Measurements from ENCODE around the gene CCL19. TPM values are rescaled to one million over a fixed set of nuclear protein-coding genes. Genes with fewer than 3 reads are reported as not detected.

Gene CCL19
- total and polyA plus RNA-seq, 5 donors from 2014 or later: not detected

- Mint-ChIP-seq H3K36me3 (peaks cover 4% of the 10 kb centered on the region), H3K27ac (no peak overlapping the region), H3K9me3 (no peaks in the 10 kb centered on the region), H3K27me3 (no peaks in the 10 kb centered on the region), H3K4me1 (no peaks in the 10 kb centered on the region), H3K4me3 (no peak overlapping the region)
- Histone ChIP-seq H3K27me3 (ENCODE audit: control insufficient read depth, insufficient read depth, low read length) (no peaks in the 10 kb centered on the region), H3K36me3 (ENCODE audit: control insufficient read depth, insufficient read depth, low read length) (no peaks in the 10 kb centered on the region), H3K27ac (ENCODE audit: insufficient read depth, low read length, poor library complexity, severe bottlenecking) (no peak overlapping the region), H3K9me3 (ENCODE audit: control insufficient read depth in 2 of 2, low read length in 2 of 2) (no peaks in the 10 kb centered on the region), H3K4me3 (ENCODE audit: low read depth, low read length) (no peak overlapping the region), H3K4me1 (ENCODE audit: control insufficient read depth, insufficient read depth, low read length, poor library complexity, severe bottlenecking) (no peaks in the 10 kb centered on the region)
- ATAC-seq (ENCODE audit: low read depth in 2 of 2) (no peak), DNase-seq (no peak)
Measured at GRCh38 chr9:34684145-34684544, 6.9 kb downstream of the CCL19 start.

DNA sequence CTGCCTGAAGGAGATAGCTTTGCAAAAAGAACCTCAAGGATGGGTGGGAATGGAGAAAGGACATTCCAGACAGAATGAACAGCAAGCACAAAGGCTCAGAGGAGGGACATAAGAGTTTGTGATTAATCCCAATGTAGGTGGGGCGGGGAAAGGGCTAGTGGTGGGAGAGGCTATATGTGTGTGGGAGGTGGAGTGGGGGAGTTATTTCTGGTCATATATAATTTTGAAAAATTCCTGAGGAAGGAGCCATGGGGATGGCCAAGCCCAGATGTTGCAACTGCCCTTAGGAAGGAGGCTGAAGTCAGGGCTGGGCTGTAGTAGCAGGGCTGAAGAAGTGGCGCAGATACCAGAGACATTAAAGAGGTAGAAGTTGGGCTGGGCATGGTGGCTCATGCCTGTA lies 15.2 kb downstream of the CCL19 start:
- Mint-ChIP-seq H3K27ac (peak overlapping the region in 1 of 3 donors; percentile 63), H3K4me3 (no peak overlapping the region), H3K36me3 (peaks cover 3% of the 10 kb centered on the region), H3K9me3 (peaks cover 0 to 2% (median 0%) of the 10 kb centered on the region in 7 donors), H3K4me1 (peaks cover 0 to 5% (median 3%) of the 10 kb centered on the region in 4 donors), H3K27me3 (no peaks in the 10 kb centered on the region)
- no peak for DNase-seq
- Histone ChIP-seq H3K36me3 (ENCODE audit: control insufficient read depth, insufficient read depth, low read length) (no peaks in the 10 kb centered on the region), H3K27ac (ENCODE audit: insufficient read depth, low read length, poor library complexity, severe bottlenecking) (no peak overlapping the region), H3K9me3 (ENCODE audit: control insufficient read depth in 2 of 2, low read length in 2 of 2) (no peaks in the 10 kb centered on the region), H3K4me1 (ENCODE audit: control insufficient read depth, insufficient read depth, low read length, poor library complexity, severe bottlenecking) (no peaks in the 10 kb centered on the region), H3K4me3 (ENCODE audit: low read depth, low read length) (no peak overlapping the region), H3K27me3 (ENCODE audit: control insufficient read depth, insufficient read depth, low read length) (no peaks in the 10 kb centered on the region)
- ATAC-seq (ENCODE audit: low read depth in 2 of 2): no peak

DNA sequence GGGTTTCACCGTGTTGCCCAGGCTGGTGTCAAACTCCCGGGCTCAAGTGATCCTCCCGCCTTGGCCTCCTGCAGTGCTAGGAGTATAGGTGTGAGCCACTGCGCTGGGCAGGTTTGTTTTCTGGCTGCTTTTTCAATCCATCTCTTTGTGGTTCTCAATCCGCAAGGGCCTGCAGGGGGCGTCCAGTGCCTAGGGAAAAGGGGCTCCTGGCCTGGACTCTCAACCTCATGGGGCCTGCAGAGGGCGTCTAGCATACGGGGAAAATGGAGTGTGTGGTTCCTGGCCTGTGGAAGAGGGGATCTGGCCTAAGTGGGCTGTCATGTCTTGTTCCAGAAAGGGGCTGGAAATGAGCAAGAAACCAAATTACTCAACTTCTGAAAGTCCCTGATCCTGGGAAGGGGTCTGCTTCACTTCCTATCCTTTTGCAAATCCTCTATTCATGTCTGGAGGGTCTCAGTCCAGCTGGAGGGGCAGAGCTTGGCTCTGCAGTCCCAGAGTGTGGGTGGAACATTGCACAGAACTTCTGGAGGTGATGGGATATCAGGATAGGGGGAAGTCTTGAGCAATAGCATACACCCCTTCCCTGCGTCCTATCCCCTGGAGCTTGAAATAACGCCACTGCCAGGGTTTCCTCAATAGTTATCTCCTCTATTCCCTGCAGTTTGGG lies 15.9 kb downstream of the CCL19 start:
- no peak overlapping the region for H3K27ac ChIP-seq (ENCODE audit: insufficient read depth, low read length, poor library complexity, severe bottlenecking)
- Mint-ChIP-seq H3K4me1 (peaks cover 0 to 5% (median 3%) of the 10 kb centered on the region in 4 donors), H3K27me3 (no peaks in the 10 kb centered on the region), H3K4me3 (no peak overlapping the region), H3K36me3 (peaks cover 3% of the 10 kb centered on the region), H3K9me3 (peaks cover 0 to 4% (median 0%) of the 10 kb centered on the region in 7 donors), H3K27ac (no peak overlapping the region)
- ATAC-seq (ENCODE audit: low read depth in 2 of 2) (peak in 1 of 2 donors; percentile 71), DNase-seq (peak; percentile 25 to 65 (median 32))
- H3K36me3 ChIP-seq (ENCODE audit: control insufficient read depth, insufficient read depth, low read length): no peaks in the 10 kb centered on the region
- no peaks in the 10 kb centered on the region for H3K9me3 ChIP-seq (ENCODE audit: control insufficient read depth in 2 of 2, low read length in 2 of 2)
- H3K4me1 ChIP-seq (ENCODE audit: control insufficient read depth, insufficient read depth, low read length, poor library complexity, severe bottlenecking): no peaks in the 10 kb centered on the region
- H3K27me3 ChIP-seq (ENCODE audit: control insufficient read depth, insufficient read depth, low read length): no peaks in the 10 kb centered on the region
- no peak overlapping the region for H3K4me3 ChIP-seq (ENCODE audit: low read depth, low read length)

- Mint-ChIP-seq H3K9me3 (peaks cover 0 to 4% (median 0%) of the 10 kb centered on the region in 7 donors), H3K27me3 (no peaks in the 10 kb centered on the region), H3K36me3 (peaks cover 7% of the 10 kb centered on the region), H3K4me1 (peaks cover 0 to 5% (median 3%) of the 10 kb centered on the region in 4 donors), H3K27ac (no peak overlapping the region), H3K4me3 (no peak overlapping the region)
- Histone ChIP-seq H3K4me3 (ENCODE audit: low read depth, low read length) (no peak overlapping the region), H3K27ac (ENCODE audit: insufficient read depth, low read length, poor library complexity, severe bottlenecking) (no peak overlapping the region), H3K27me3 (ENCODE audit: control insufficient read depth, insufficient read depth, low read length) (no peaks in the 10 kb centered on the region), H3K36me3 (ENCODE audit: control insufficient read depth, insufficient read depth, low read length) (no peaks in the 10 kb centered on the region), H3K9me3 (ENCODE audit: control insufficient read depth in 2 of 2, low read length in 2 of 2) (peaks cover 0 to 4% of the 10 kb centered on the region in 2 experiments), H3K4me1 (ENCODE audit: control insufficient read depth, insufficient read depth, low read length, poor library complexity, severe bottlenecking) (no peaks in the 10 kb centered on the region)
- DNase-seq (no peak), ATAC-seq (ENCODE audit: low read depth in 2 of 2) (no peak)
Measured at GRCh38 chr9:34674440-34674839, 16.6 kb downstream of the CCL19 start.

DNA sequence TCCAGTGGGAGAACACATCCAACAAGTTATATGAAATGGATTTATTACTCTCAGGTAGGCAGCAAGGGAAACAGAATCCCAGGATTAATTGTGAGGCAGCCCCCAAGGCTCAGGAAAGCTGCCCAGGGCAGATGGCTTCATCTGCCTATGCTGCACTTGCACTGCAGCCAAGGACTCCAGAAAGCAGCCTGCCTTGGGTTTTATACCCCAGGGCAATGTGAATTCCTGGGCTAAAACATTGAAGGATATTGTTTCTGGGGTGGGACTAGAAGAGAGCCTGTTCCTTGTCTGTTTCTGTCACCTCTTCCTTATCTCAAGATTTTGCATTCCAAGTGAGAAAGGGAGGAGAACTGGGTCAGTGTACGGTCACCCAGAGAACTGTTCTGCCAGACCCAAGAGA lies 19.8 kb downstream of the CCL19 start:
- peaks cover 0 to 20% (median 3%) of the 10 kb centered on the region in 4 donors for H3K4me1 Mint-ChIP-seq
- no peak overlapping the region for H3K4me3 ChIP-seq (ENCODE audit: low read depth, low read length)
- no peak overlapping the region for H3K27ac Mint-ChIP-seq
- ATAC-seq (ENCODE audit: low read depth in 2 of 2): no peak
- H3K4me1 ChIP-seq (ENCODE audit: control insufficient read depth, insufficient read depth, low read length, poor library complexity, severe bottlenecking): no peaks in the 10 kb centered on the region
- H3K27me3 Mint-ChIP-seq: no peaks in the 10 kb centered on the region
- no peak overlapping the region for H3K27ac ChIP-seq (ENCODE audit: insufficient read depth, low read length, poor library complexity, severe bottlenecking)
- H3K36me3 Mint-ChIP-seq: peaks cover 9% of the 10 kb centered on the region
- no peaks in the 10 kb centered on the region for H3K27me3 ChIP-seq (ENCODE audit: control insufficient read depth, insufficient read depth, low read length)
- peaks cover 0 to 9% (median 3%) of the 10 kb centered on the region in 7 donors for H3K9me3 Mint-ChIP-seq
- no peaks in the 10 kb centered on the region for H3K36me3 ChIP-seq (ENCODE audit: control insufficient read depth, insufficient read depth, low read length)
- H3K4me3 Mint-ChIP-seq: no peak overlapping the region
- DNase-seq: no peak
- peaks cover 2 to 7% of the 10 kb centered on the region in 2 experiments for H3K9me3 ChIP-seq (ENCODE audit: control insufficient read depth in 2 of 2, low read length in 2 of 2)

DNA sequence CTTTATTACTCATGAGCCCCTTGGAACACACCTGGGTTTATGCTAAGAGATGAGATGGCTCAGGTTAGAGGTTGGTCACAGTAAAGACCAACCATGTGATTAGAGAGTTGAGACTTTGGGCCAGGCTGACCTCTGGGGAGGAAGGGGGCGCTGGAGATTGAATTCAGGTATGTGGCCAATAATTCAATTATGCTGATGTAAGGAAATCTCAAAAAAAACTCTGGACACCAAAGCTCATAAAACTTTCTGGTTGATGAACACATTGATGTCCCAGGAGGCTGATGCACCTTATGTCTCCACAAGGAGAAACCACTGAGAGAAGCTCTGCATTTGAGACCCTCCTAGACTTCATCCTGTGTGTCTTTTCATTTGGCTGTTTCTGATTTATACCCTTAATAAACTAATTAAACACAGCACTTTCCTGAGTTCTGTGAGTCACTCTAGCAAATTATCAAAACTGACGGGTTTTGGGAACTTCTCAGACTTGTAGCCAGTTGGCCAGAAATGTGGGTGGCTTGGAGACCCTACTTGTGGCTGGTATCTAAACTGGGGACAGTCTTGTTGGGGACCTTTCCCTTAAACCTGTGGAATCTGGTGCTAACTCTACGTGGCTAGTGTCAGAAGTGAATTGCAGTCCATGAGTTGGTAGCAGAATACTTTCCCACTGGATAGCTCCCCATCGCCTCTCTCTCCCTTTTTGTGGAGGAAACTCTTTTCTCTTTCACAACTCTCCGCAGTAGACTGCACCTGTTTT lies 21.1 kb downstream of the CCL19 start:
- no peak overlapping the region for H3K27ac Mint-ChIP-seq
- H3K4me3 Mint-ChIP-seq: peak overlapping the region in 1 of 4 donors; percentile 63

DNA sequence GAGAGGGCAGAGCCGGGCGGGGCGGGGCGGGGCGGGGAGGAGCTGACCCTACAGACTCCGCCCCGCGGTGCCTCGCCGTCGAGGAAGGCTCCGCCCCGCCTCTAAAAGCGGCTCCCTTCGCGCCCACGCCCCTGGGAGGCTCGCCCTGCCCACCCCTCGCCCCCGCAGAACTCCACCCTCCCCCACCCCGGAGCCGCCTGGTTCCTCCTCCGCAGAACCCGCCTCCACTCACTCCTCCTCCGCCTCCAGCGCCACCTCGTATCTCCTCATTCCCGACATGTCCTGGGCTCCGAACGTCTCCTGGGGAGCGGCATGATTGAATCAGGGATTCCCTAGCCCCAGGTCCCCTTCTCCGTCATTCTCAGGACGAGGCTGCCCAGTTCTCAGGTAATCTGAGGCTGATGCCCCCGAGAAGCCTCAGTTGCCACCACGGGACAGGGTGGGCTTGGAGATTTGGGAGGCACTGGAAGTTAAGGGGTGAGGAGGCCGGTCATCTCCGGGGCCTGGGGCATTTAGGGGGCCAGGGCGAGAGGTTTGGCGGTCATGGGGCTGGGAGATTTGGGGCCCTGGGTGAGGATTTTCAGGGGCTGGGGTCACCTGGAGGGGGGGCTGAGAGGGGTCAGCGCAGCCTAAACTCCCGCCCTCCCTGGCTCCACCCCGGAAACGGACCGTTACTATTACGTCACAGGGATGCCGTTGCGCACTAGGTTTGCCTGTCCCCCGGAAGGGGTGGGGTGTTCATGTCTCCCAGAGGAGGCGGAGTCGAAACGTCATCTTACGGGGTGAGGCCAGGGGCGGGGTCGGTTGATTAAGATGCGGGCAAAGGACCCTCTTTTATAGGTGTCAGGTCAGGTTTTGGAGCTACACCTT lies 25.5 kb downstream of the CCL19 start:
- H3K27me3 Mint-ChIP-seq: peaks cover 5% of the 10 kb centered on the region
- no peaks in the 10 kb centered on the region for H3K36me3 ChIP-seq (ENCODE audit: control insufficient read depth, insufficient read depth, low read length)
- H3K9me3 ChIP-seq (ENCODE audit: control insufficient read depth in 2 of 2, low read length in 2 of 2): peaks cover 2 to 7% of the 10 kb centered on the region in 2 experiments
- peak overlapping the region; percentile 75 for H3K4me3 ChIP-seq (ENCODE audit: low read depth, low read length)
- ATAC-seq (ENCODE audit: low read depth in 2 of 2) (peak; percentile 81), DNase-seq (peak; percentile 85 to 94 (median 86))
- H3K9me3 Mint-ChIP-seq: peaks cover 0 to 8% (median 3%) of the 10 kb centered on the region in 7 donors
- H3K4me3 Mint-ChIP-seq: peak overlapping the region; percentile 85 to 99 (median 94)
- peak overlapping the region; percentile 83 to 98 (median 97) for H3K27ac Mint-ChIP-seq
- peak overlapping the region; percentile 98 for H3K27ac ChIP-seq (ENCODE audit: insufficient read depth, low read length, poor library complexity, severe bottlenecking)
- no peaks in the 10 kb centered on the region for H3K27me3 ChIP-seq (ENCODE audit: control insufficient read depth, insufficient read depth, low read length)
- peaks cover 10 to 62% (median 35%) of the 10 kb centered on the region in 4 donors for H3K4me1 Mint-ChIP-seq
- peaks cover 15% of the 10 kb centered on the region for H3K36me3 Mint-ChIP-seq
- peaks cover 37% of the 10 kb centered on the region for H3K4me1 ChIP-seq (ENCODE audit: control insufficient read depth, insufficient read depth, low read length, poor library complexity, severe bottlenecking)

More for the DNA sequence above, 21.1 kb downstream of the CCL19 start:
- Mint-ChIP-seq H3K36me3 (peaks cover 9% of the 10 kb centered on the region), H3K27me3 (peaks cover 5% of the 10 kb centered on the region), H3K4me1 (peaks cover 5 to 27% (median 6%) of the 10 kb centered on the region in 4 donors), H3K9me3 (peaks cover 0 to 9% (median 3%) of the 10 kb centered on the region in 7 donors)
- Histone ChIP-seq H3K9me3 (ENCODE audit: control insufficient read depth in 2 of 2, low read length in 2 of 2) (peaks cover 2 to 7% of the 10 kb centered on the region in 2 experiments), H3K36me3 (ENCODE audit: control insufficient read depth, insufficient read depth, low read length) (no peaks in the 10 kb centered on the region), H3K27me3 (ENCODE audit: control insufficient read depth, insufficient read depth, low read length) (no peaks in the 10 kb centered on the region), H3K27ac (ENCODE audit: insufficient read depth, low read length, poor library complexity, severe bottlenecking) (no peak overlapping the region), H3K4me1 (ENCODE audit: control insufficient read depth, insufficient read depth, low read length, poor library complexity, severe bottlenecking) (peaks cover 4% of the 10 kb centered on the region), H3K4me3 (ENCODE audit: low read depth, low read length) (no peak overlapping the region)
- ATAC-seq (ENCODE audit: low read depth in 2 of 2): no peak
- no peak for DNase-seq
